ENCODE measurements around the gene HEY2. TPM values are rescaled to one million over a fixed set of nuclear protein-coding genes. Genes with fewer than 3 reads are reported as not detected.

Gene HEY2
- total and polyA plus RNA-seq, 10 of the 15 experiments (the other 5 are each of a cell fraction or from before 2014, with no cell fraction given) = 0.01 to 0.32 (median 0.08) TPM; not detected in 4

DNA sequence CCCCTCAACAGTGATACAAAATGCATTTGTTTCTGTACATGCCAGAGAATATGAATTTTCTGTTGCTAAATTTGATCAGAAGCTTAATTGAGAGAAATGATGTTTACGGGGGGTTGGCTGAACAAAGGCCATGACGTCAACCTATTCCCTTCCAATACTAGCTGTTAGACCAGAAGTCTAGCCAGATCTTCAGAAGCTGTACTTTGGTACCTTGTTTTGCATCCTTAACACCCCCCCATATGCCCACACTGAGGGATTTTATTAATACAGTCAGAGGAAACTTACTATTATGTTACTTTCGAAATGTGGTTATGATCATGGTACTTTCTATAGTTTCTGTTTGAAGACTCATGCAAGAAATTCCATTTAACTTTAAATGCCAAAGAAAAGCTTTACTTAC, 44.4 kb downstream of the HEY2 start (continued):
- TF ChIP-seq, protein P1, sequence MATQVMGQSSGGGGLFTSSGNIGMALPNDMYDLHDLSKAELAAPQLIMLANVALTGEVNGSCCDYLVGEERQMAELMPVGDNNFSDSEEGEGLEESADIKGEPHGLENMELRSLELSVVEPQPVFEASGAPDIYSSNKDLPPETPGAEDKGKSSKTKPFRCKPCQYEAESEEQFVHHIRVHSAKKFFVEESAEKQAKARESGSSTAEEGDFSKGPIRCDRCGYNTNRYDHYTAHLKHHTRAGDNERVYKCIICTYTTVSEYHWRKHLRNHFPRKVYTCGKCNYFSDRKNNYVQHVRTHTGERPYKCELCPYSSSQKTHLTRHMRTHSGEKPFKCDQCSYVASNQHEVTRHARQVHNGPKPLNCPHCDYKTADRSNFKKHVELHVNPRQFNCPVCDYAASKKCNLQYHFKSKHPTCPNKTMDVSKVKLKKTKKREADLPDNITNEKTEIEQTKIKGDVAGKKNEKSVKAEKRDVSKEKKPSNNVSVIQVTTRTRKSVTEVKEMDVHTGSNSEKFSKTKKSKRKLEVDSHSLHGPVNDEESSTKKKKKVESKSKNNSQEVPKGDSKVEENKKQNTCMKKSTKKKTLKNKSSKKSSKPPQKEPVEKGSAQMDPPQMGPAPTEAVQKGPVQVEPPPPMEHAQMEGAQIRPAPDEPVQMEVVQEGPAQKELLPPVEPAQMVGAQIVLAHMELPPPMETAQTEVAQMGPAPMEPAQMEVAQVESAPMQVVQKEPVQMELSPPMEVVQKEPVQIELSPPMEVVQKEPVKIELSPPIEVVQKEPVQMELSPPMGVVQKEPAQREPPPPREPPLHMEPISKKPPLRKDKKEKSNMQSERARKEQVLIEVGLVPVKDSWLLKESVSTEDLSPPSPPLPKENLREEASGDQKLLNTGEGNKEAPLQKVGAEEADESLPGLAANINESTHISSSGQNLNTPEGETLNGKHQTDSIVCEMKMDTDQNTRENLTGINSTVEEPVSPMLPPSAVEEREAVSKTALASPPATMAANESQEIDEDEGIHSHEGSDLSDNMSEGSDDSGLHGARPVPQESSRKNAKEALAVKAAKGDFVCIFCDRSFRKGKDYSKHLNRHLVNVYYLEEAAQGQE (IDR thresholded peaks at IDR 0.05; ENCODE audit: low read depth, low read length) = no peak
- TF ChIP-seq, protein P2, sequence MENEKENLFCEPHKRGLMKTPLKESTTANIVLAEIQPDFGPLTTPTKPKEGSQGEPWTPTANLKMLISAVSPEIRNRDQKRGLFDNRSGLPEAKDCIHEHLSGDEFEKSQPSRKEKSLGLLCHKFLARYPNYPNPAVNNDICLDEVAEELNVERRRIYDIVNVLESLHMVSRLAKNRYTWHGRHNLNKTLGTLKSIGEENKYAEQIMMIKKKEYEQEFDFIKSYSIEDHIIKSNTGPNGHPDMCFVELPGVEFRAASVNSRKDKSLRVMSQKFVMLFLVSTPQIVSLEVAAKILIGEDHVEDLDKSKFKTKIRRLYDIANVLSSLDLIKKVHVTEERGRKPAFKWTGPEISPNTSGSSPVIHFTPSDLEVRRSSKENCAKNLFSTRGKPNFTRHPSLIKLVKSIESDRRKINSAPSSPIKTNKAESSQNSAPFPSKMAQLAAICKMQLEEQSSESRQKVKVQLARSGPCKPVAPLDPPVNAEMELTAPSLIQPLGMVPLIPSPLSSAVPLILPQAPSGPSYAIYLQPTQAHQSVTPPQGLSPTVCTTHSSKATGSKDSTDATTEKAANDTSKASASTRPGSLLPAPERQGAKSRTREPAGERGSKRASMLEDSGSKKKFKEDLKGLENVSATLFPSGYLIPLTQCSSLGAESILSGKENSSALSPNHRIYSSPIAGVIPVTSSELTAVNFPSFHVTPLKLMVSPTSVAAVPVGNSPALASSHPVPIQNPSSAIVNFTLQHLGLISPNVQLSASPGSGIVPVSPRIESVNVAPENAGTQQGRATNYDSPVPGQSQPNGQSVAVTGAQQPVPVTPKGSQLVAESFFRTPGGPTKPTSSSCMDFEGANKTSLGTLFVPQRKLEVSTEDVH (IDR thresholded peaks at IDR 0.05; ENCODE audit: low read depth, partially characterized antibody) = no peak
- TF ChIP-seq ZNF274 (IDR thresholded peaks at IDR 0.05; ENCODE audit: insufficient read depth, insufficient read length) (no peak), CEBPB (IDR thresholded peaks at IDR 0.05; ENCODE audit: borderline replicate concordance in 1 of 2, low read depth in 2 of 2, low read length in 2 of 2) (no peak), MEF2A (IDR thresholded peaks at IDR 0.05; ENCODE audit: insufficient read depth, low read depth, low read length) (0 out of 2 replicates have a peak, but pooled peaks have one; percentile 9), NR2F1 (conservative IDR thresholded peaks at IDR 0.05) (no peak), IKZF1 (conservative IDR thresholded peaks at IDR 0.05) (peak; percentile 44; the same call in 1 of the 2 replicates), HDGF (IDR thresholded peaks at IDR 0.05) (no peak), STAT3 (IDR thresholded peaks at IDR 0.05; ENCODE audit: low read depth, low read length) (no peak), NFIC (IDR thresholded peaks at IDR 0.05; ENCODE audit: low read depth, low read length) (peak; percentile 21; the same call in 1 of the 2 replicates), NFXL1 (IDR thresholded peaks at IDR 0.05; ENCODE audit: borderline replicate concordance) (no peak), BHLHE40 (IDR thresholded peaks at IDR 0.05; ENCODE audit: borderline replicate concordance in 1 of 2, low read depth in 2 of 2, low read length in 1 of 2) (no peak), FOXK2 (IDR thresholded peaks at IDR 0.05) (no peak), ZZZ3 (IDR thresholded peaks at IDR 0.05; ENCODE audit: control insufficient read depth, insufficient read length, low read depth) (no peak), RAD21 (IDR thresholded peaks at IDR 0.05; ENCODE audit: insufficient read depth, low read depth, low read length) (no peak)
- TF ChIP-seq, protein P3, sequence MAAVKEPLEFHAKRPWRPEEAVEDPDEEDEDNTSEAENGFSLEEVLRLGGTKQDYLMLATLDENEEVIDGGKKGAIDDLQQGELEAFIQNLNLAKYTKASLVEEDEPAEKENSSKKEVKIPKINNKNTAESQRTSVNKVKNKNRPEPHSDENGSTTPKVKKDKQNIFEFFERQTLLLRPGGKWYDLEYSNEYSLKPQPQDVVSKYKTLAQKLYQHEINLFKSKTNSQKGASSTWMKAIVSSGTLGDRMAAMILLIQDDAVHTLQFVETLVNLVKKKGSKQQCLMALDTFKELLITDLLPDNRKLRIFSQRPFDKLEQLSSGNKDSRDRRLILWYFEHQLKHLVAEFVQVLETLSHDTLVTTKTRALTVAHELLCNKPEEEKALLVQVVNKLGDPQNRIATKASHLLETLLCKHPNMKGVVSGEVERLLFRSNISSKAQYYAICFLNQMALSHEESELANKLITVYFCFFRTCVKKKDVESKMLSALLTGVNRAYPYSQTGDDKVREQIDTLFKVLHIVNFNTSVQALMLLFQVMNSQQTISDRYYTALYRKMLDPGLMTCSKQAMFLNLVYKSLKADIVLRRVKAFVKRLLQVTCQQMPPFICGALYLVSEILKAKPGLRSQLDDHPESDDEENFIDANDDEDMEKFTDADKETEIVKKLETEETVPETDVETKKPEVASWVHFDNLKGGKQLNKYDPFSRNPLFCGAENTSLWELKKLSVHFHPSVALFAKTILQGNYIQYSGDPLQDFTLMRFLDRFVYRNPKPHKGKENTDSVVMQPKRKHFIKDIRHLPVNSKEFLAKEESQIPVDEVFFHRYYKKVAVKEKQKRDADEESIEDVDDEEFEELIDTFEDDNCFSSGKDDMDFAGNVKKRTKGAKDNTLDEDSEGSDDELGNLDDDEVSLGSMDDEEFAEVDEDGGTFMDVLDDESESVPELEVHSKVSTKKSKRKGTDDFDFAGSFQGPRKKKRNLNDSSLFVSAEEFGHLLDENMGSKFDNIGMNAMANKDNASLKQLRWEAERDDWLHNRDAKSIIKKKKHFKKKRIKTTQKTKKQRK (IDR thresholded peaks at IDR 0.05; ENCODE audit: low read depth, low read length) = no peak
- TF ChIP-seq, protein P4, sequence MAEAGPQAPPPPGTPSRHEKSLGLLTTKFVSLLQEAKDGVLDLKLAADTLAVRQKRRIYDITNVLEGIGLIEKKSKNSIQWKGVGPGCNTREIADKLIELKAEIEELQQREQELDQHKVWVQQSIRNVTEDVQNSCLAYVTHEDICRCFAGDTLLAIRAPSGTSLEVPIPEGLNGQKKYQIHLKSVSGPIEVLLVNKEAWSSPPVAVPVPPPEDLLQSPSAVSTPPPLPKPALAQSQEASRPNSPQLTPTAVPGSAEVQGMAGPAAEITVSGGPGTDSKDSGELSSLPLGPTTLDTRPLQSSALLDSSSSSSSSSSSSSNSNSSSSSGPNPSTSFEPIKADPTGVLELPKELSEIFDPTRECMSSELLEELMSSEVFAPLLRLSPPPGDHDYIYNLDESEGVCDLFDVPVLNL (IDR thresholded peaks at IDR 0.05; ENCODE audit: low read depth, low read length) = no peak
- TF ChIP-seq, protein P5, sequence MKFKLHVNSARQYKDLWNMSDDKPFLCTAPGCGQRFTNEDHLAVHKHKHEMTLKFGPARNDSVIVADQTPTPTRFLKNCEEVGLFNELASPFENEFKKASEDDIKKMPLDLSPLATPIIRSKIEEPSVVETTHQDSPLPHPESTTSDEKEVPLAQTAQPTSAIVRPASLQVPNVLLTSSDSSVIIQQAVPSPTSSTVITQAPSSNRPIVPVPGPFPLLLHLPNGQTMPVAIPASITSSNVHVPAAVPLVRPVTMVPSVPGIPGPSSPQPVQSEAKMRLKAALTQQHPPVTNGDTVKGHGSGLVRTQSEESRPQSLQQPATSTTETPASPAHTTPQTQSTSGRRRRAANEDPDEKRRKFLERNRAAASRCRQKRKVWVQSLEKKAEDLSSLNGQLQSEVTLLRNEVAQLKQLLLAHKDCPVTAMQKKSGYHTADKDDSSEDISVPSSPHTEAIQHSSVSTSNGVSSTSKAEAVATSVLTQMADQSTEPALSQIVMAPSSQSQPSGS (IDR thresholded peaks at IDR 0.05; ENCODE audit: low read length) = peak; percentile 61; the same call in 1 of the 2 replicates
